T-helper 22 cell (primary cell): ENCODE measurements around the gene SCN4B.

Experiments
- DNase-seq: peaks from one replicate; pipeline ENCODE4 v3.0.0-alpha.2; 2020; ENCODE audit warnings: low read depth

SCN4B gene

DNA sequence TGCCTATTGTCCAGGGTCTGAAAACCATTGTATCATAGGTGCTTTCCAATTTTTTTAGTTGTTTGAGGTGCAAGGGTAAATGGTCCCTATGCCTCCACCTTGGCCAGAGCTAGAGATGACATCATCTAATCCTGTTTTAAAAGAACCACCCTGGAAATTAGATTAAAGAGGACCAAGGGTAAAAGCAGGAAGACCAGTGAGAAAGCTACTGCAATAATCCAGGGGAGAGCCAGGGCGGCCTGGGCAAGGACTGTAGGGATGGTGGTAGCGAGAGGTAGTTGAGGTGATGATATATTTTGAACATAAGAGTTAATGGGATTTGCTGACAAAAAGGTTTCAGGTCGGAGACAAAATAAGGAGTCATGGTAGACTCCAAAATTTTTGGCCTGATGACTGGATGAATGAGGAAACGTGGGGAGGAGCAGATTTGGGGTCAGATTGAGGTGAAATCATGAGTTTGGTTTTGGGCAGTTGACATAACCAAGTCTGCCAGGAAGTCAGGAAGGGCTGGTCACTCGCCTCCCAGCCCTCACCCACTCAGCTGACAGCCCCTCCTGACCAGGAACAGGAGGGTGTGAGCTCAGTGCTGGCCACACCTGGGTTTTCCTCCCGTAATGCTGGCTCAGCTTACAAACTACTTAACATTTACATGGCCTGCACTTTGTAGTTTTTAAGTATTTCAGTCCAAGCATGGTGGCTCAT, 23.0 kb downstream of the SCN4B start:
- DNase-seq: no peak

DNA sequence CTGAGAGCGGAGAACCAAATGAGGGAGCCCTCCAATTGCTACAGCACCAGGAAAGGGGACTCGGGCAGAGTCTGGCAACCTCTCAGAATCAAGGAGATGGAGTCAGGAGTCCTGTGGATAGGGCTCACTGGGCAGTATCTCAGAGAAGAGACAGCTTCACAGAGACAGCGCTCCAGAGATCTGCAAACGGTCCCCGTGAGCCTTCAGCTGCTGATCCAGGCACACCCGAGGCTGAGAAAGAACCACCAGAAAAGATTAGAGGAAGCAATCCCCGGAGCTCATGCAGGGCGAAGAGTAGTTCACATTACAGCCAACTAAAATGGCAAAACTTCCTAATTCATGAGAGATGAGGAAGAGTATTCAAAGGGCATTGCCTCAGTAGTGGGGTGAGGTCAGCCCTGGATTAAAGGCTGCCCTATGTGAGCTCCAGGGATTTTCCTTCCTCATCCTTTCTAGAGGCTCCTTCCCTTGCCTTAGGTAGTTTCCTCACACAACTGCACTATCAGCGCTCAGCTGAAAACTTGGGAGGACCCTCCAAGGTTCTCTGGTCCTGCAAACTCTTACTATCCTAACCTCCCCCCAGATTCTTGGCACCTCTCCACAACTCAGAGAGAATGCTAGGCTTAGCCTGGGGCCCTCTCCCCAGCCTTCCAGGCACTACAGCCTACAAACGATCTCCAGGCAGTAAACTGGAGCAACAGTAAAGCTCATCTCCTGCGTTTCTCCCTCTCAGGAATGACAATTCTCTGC, 23.7 kb downstream of the SCN4B start:
- no peak for DNase-seq

DNA sequence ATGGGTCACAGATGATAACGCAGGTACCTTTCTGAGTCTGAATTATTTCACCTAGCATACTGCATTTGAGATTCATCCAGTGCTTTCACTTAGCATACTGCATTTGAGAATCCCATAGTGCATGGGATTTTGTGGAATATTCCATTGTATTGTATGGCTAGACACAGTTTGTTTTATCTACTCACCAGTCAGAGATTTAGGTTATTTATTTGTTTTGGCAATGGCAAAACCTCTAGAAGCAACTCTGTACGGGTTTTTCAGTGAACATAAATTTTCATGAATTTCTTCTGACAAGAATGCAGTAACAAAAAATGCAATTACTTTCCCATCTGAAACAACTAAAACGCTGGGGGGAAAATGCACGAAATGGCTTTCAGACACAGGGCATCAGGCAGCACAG, 24.3 kb downstream of the SCN4B start:
- DNase-seq: no peak

DNA sequence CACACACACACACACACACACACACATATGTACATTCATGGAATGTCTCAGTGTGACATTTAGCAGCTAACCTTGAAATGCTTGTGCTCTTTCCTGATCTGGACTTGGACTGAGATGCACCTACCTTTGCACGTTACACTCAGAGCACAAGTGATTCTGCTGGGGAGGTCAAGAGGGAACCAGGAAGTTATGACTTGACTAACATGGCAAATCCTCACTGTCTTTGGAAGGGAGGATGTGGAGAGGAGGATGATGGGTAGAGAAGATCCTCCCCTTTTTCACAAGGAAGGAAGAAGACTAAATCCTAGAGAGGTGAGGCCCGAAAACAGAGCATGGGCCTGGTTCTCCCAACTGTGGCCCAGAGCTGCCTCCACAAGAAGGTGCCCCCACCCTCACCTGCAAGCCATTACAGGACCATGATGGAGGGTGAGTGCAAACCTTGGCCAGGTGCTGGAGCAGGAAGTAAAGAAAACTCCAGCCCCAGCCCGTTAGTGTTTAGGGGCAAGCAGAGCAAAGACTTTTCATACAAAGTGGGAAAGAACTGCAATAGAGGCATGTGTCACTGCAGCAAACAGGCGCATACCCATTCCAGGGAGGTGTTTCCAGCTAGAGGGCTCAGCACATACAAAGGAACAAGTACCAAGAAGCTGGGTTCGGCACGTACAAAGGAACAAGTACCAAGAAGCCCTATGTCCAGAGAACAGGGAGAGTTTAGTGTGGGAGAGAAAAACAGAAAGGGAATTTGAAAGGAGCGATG, 26.4 kb downstream of the SCN4B start:
- DNase-seq: no peak

DNA sequence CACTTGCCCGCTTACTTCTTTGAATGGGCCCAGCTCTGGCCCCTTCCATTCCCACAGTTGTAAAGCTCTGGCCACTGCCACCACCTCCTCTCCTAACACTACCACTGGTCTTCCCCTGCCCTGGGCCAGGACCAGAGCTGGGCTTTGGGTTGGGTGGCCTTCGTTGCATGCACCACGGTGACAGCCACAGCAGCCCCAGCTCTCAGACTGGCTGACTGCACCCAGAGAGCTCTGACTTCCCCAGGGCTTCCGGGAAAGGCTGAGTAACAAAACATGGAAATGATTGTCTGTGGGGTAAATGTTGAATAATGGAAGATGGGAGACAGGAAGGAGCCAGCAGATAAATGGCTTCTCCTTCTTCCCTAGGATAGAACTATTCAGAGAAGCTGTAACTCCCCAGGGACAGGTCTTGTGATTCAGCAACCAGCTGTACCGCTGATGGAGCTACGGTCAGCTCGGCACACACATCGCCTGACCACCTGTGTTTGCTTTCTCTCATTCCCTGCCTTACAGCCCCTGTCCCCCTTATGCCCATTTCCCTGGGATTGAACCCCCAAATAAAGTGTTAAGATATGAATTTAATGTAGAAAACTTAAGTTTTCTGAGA, 27.6 kb downstream of the SCN4B start:
- DNase-seq: no peak

DNA sequence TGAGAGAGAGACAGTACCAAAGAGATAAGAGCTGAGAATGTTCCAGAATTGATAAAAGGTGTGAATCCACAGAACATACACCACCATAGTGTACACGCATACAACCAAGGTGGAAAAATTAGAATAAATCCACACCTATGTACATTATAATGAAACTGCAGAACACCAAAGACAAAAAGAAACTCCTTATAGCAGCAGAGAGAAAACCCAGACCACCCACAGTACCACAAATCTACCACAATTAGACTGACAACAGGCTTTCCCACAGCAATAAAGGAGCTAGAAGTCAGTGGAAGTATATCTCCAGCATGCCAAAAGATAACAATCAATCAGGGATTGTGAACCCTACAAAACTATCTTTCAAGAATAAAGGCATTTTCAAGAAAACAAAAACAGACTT, 31.8 kb downstream of the SCN4B start:
- DNase-seq: no peak

DNA sequence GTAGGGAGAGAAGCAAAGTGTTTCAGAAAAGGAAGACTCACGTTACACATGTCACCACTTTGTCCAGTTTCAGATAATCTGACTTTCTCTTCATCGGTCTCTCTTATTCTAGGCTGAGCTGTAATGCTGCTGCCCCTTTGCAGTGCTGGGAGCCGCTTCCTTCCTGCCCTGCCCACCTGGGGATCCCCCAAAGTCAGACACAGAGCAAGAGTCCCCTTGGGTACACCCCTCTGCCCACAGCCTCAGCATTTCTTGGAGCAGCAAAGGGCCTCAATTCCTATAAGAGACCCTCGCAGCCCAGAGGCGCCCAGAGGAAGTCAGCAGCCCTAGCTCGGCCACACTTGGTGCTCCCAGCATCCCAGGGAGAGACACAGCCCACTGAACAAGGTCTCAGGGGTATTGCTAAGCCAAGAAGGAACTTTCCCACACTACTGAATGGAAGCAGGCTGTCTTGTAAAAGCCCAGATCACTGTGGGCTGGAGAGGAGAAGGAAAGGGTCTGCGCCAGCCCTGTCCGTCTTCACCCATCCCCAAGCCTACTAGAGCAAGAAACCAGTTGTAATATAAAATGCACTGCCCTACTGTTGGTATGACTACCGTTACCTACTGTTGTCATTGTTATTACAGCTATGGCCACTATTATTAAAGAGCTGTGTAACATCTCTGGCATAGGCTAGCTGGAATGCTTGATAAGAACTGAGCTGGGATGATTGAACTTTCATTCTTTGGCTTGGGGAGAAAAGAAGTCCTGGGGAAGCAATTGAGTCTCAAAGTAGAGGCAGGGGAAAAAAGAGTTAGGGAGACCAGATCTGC, 34.6 kb downstream of the SCN4B start:
- DNase-seq: no peak

DNA sequence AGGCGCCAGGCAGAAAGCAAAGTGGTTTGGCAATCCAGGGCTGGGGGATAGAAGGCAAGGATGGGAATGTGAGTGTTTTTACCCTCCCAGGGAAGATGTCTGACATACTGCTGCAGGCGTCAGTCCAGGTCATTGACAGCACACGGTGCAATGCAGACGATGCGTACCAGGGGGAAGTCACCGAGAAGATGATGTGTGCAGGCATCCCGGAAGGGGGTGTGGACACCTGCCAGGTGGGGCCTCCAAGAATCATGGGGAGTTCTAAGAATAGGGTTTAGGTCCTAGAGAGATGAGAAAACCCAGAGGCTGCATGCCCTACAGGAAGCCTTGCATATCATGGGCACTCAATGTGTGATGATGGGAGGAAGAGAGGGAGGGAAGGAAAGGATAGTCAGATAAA, 37.6 kb downstream of the SCN4B start:
- DNase-seq: no peak

DNA sequence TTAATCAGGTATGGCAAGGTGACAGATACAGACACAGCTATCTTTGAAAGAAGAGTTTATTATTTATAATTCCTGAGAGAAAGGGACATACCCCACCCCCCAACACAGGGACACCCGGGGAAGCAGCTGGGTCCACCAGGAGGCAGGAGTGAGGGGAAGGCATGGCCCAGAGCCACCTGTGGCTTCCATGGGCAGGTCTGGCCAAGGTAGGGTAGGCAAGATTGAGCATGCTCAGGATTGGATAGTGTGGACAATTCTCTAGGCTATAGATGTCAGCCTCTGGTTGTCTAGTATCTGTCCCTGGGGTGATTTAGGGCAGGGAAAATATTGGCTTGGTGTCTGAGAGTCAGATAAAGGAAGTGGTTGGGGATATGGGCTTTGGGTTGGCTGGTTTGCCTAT, 38.4 kb downstream of the SCN4B start:
- DNase-seq: no peak

DNA sequence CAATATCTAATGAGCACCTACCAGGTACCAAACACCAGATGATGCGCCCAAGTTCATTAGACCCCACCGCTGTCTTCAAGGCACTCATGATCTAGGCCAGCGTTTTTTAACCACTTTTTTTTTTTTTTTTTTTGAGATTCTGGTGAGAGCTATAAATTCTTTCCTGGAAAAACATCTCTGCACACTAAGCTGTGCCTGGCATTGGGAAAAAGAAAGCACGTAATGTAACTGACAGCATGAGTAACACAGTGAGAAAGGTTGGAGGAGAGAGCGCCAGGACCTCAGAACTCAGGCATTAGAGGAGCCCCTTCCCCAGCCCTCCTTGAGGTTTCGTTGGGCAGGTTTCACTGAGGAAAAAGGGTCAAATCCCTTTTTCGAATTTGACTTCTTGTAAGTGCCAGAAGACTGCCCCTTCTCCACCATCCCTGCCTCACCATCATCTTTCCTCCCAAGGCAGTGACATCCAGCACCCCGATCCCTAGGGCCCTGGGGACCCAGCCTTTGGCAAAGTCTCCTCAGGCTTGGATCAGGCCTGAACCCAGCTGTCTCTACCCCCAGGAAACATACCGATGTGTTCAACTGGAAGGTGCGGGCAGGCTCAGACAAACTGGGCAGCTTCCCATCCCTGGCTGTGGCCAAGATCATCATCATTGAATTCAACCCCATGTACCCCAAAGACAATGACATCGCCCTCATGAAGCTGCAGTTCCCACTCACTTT, 39.8 kb downstream of the SCN4B start:
- DNase-seq: no peak

DNA sequence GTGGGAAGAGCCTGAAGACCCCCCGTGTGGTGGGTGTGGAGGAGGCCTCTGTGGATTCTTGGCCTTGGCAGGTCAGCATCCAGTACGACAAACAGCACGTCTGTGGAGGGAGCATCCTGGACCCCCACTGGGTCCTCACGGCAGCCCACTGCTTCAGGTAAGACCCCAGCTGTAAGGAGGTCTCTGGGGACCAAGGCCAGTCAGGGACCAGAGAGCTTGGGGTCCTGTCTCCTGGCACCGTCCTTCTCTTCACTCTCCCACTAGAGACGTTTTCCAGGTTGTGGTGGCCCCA, 40.9 kb downstream of the SCN4B start:
- no peak for DNase-seq

DNA sequence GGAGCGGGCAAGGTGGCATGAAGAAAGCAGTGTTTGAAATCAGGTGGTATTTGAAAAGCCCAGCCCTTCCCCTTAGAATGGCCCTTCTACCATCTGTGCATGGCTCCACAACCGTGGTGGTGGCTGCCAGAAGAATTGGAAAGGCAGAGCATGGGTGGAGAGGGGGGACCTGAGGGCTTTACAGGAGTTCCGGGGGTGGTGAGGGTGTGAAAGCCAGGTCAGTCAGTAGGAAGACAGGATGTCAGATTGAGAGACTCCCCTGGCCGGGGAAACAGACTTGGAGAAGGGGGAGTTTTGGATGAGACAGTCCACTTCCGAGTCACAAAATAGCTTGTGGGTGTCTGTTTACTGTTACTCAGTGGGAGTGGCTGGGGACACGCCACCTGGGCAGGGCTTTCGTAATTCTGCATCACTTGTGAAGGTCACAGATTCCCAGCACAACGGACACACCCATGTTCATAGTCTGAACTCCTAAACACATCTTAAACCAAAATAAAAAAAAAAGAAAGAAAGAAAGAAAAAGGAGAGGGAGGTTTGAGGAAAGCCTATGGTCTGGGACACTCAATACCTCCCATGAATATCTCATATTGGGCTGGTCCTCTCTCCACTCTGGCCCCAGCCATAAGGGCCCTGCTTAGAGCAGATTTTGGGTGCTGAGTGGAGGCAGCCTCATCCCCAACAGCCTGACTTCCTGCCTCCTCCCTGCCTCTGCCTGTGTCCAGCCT, 41.4 kb downstream of the SCN4B start:
- no peak for DNase-seq

DNA sequence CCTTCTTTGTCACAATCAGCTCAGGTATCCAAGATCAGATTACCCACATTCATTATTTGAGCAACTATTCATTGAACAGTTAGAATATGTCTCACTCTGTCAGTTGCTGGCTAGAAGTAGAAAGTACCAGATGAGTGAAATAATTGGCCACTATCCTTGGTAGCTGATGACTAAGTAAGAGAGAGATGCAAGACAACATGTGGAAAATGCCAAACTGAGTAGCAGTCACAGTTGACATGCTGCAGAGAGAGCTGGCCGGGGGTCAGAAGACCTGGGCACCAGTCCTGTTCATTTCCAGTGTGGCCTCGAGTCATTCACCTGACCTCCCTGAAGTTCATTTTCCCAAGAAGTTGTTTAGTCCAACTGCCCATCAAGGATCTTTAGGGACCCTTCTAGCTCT, 43.4 kb downstream of the SCN4B start:
- no peak for DNase-seq

DNA sequence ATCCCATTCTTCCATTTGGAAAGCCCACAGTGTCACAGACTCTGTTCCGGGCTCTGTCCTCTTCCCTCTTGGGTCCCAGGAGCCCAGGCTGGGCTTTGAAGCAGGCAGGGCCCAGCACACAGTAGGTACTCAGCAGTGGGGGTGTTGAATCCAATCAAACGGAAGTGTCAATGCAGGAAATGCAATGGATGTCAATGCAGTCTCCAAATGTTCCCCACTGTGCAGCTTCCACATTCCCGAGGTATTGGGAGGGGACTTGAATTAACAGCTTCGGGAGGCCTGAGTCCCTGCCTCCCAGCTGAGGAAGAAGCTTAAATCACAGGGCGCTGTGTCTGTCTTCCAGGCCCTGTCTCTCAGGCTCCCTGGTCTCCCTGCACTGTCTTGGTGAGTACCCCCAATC, 44.1 kb downstream of the SCN4B start:
- no peak for DNase-seq

DNA sequence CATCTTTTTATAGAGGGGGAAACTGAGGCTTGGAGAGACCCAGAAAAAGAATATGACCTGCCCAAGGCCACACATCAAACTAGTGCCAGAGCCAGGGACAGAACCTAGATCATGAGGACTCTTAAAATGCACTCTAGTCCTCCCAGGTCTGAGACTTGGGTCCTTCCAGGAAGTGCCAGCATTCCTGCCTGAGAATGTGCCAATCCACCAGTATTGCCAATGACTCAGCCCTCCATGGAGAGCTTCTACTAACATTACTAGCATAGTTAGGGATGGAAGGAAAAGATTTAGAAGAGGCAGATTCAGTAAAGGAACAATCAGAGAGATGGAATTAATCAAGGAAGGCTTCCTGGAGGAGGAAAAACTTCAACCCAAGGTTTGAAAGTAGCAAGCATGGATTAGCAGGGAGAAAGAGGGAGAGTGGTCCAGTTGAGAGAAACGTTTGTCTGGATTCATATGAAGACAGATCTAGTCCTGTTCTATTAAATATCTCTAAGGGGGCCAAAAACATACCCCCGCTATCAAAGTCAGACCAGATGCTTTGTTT, 45.8 kb downstream of the SCN4B start:
- DNase-seq: no peak

DNA sequence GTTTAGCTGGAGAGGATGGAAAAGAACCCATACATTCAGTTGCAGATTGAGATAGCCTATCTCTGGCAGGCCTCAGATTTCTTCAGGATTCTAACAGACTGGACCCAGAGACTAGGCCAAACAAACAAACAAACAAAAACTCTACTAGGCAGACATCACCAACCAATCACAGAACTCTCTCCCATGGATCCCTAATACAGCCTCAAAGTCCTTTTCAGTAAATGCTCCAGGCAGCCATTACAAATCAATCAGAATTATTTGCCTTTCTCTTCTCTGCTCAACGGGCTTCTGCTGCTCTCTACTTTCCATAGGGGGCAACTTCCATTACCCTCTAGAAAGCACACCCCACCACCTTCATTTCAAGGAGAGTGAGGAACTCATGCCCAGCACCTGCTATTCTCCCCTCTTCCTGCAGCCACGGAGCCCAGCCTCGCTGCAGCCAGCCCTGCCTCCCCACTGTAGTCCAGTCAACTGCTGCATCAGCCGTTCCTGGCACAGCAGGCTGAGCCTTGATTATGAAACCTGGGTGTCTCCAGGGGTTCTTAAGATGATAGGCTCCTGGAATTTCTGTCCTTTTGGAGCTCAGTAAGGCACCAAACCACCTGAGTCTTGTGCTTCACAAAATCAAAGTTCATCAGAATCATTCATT, 46.8 kb downstream of the SCN4B start:
- no peak for DNase-seq

DNA sequence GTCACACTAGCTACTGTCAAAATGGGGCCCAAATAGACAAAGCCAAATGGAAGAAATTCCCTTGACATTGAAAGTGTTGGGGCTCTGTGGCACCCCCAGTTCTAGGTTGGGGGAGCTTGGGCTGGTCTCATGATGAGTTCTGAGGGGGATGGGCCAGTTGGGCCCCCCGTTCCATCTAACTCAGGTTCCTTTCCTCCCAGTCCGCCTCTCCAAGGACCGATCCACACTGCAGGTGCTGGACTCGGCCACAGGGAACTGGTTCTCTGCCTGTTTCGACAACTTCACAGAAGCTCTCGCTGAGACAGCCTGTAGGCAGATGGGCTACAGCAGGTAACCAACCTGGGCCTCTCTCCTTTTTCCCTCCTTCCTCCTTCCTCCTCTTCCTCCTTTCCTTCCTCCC, 48.1 kb downstream of the SCN4B start:
- no peak for DNase-seq

DNA sequence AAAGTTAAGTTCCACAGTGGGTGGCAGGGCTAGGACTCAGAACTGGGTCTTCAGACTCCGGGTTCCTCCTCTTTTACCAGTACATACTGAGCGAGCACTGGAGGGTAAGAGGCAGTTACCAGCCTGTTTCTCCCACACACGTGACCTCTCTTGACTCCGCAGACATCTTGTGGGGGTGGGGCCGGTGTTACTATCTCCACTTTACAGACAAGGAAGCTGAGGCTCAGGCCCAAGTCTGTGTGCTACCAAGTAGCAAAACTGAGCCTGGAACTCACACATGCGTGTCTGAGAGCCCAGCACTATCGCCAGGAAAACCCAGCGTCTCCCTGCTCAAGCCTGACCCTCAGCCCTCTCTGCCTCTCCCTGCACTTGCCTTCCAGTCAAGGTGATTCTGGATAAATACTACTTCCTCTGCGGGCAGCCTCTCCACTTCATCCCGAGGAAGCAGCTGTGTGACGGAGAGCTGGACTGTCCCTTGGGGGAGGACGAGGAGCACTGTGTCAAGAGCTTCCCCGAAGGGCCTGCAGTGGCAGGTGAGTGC, 49.8 kb downstream of the SCN4B start:
- no peak for DNase-seq

DNA sequence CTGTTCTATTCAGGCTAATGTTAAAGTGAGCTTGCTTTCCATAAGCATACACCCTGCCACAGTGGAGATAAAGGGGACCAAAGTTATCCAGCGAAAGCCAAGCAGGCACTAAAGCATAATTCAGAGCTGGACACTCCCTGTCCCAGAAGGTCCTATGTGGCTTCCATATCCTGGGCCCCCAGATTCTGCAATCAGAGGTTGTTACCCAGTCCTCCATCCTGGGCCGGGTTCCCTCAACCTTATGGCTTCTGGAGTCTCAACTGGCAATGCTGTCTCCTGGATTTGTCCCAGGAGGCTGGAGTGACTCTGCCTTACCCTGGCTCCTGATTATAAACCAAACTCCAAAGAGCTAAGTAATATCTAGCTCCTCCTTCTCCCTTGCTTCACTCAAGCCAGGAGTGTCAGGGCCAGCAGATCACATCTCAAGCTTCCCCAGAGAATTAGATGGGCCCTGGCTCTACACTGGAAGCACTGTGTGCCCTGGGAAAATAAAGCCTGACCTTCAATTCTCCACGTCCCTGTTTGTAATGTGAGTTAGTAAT, 51.9 kb downstream of the SCN4B start:
- no peak for DNase-seq
